Heart left ventricle (tissue), 16 donors: ENCODE data around the gene HGF. TPM values are rescaled to one million over a fixed set of nuclear protein-coding genes. Genes with fewer than 3 reads are reported as not detected.

ENCODE experiments used
- ATAC-seq, 4 donors: fragments of 200-7000 bp; cut with Tn5 transposase; one replicate each; pipeline ENCODE4 v1.9.1; 2020 to 2022; ENCODE audit warnings: moderate library complexity in 4 of 4, mild to moderate bottlenecking in 3 of 4, moderate number of reproducible peaks in 1 of 4
- DNase-seq, 5 donors: peaks; one replicate each; pipeline ENCODE4 v3.0.0-alpha.2; 2020
- H3K27ac ChIP-seq, 12 donors: fragments of 200-600 bp; sonication (generic) in 4 of 12; one replicate each; pipeline versions ENCODE4 v1.5.0 to v1.8.0; 2016 to 2022; ENCODE audit warnings: mild to moderate bottlenecking in 2 of 12
- H3K27me3 ChIP-seq, 9 donors: fragments of 200-600 bp; sonication (generic) in 2 of 9; one replicate each; pipeline versions ENCODE4 v1.5.1 to v1.8.0; 2016 to 2022; ENCODE audit warnings: mild to moderate bottlenecking in 3 of 9
- H3K36me3 ChIP-seq, 9 donors: fragments of 200-600 bp; sonication (generic) in 2 of 9; one replicate each; pipeline versions ENCODE4 v1.5.0 to v1.8.0; 2018 to 2022; ENCODE audit warnings: mild to moderate bottlenecking in 2 of 9
- H3K4me1 ChIP-seq, 12 donors: fragments of 200-600 bp; sonication (generic) in 4 of 12; one replicate each; pipeline versions ENCODE4 v1.5.0 to v1.8.0; 2016 to 2022; ENCODE audit warnings: mild to moderate bottlenecking in 3 of 12
- H3K4me3 ChIP-seq, 12 donors: fragments of 200-600 bp; sonication (generic) in 4 of 12; one replicate each; pipeline versions ENCODE4 v1.5.0 to v1.8.0; 2017 to 2022; ENCODE audit warnings: mild to moderate bottlenecking in 9 of 12, moderate library complexity in 4 of 12
- H3K9me3 ChIP-seq, 12 donors: fragments of 200-600 bp; sonication (generic) in 4 of 12; one replicate each; pipeline versions ENCODE4 v1.5.0 to v1.8.0; 2016 to 2022; ENCODE audit warnings: mild to moderate bottlenecking in 1 of 12
- CTCF ChIP-seq, 12 donors: fragments of 200-600 bp; sonication (generic) in 4 of 12; IDR thresholded peaks; one replicate each; pipeline versions ENCODE4 v1.5.0 to v1.8.0; 2018 to 2022; ENCODE audit warnings: antibody characterized with exemption in 12 of 12, mild to moderate bottlenecking in 5 of 12
- POLR2A ChIP-seq, 2 donors: fragments of 450-650 bp; IDR thresholded peaks; one replicate each; pipeline ENCODE4 v1.6.1; 2017; ENCODE audit warnings: antibody characterized with exemption in 2 of 2, mild to moderate bottlenecking in 2 of 2, moderate library complexity in 2 of 2
- WGBS, 4 donors: extraction: QIAGEN DNeasy Blood & Tissue Kit in 2 of 4; methylation state at CpG; one replicate each; pipeline versions ENCODE4 v1.1.5 to v1.1.7; 2013 to 2018; 5-methylcytosine and 5-hydroxymethylcytosine counted together
- intact Hi-C, 10 donors: fragments of 100-400 bp; cut with DNase I; formaldehyde crosslinking; loops; one replicate each; pipeline versions ENCODE4 v1.11.1 to v1.14.2; 2022
- polyA plus RNA-seq, 2 donors: library from polyadenylated mRNA; stranded (reverse); fragments of 200-250 nt; gene quantifications; one replicate each; pipeline ENCODE4 v1.2.3, GENCODE V29; 2013
- total RNA-seq, 9 donors: library from RNA; depleted of rRNA in 2 of 9; stranded (reverse); fragments of >200 nt in 2 of 9; fragmentation: NEBNext Ultra II Directional in 3 of 9; extraction: Animal tissue kit (Norgen Biotek cat#: 25700) in 3 of 9; gene quantifications; one replicate each; pipeline versions ENCODE4 v1.1.0 to v1.2.4, GENCODE V29; 2016 to 2023
- donor health status: ischemic (EF 13 %, LVEDD 7.1; RV severe dilation, severe dysfunction).
- donor health status: healthy with polysubstance abuse.
- donor health status: DM: no; HTN: yes; CAD: no.
- donor health status: DM: no; HTN: no; CAD: no.
- donor health status: ischemic (EF 25% LVEDD 6.9; RV normal size, moderate dysfunction).
- donor health status: ischemic (EF 25% LVEDD 5.7; RV mildly dilated, moderate dysfunction).
- donor health status: healthy.
- donor health status: DM: yes; HTN: yes; CAD: no.
- donor health status: ischemic (EF 35%, LVEDD 5.7; RV mildly dilated, moderate dysfunction).
- donor health status: nonischemic (EF 11% LVEDD 7.7; RV severe dilation, severe dysfunction).
- donor health status: DM: yes; HTN: yes; CAD: no.
- donor health status: PGD.
- donor health status: ischemic (EF 29% LVEDD 5.4; RV normal size, mild dysfunction).
- donor health status: nonischemic (EF 23%, LVEDD 6.1; RV moderate dilation, normal function).

Gene HGF
- total and polyA plus RNA-seq, 11 donors, result 0.42 to 16.1 (median 3.3) TPM

DNA sequence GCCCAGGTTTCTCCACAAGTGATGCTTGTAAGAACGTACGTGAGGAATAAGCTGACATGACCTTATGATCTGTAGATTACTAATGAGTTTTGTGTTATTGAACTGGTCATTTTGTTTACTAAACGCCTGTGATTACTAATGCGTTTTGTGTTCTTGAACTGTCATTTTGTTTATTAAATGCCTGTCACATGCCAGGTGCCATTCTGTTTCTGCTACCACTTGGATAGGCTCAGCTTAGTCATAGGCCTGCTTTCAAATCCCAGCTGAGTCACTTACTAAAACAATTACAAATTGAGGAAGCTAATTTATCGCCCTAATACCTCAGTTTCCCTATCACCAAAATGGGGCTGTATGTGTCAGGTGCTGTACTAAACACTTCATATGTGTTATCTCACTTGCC lies 4.7 kb upstream of the HGF start:
- Histone ChIP-seq H3K9me3 (no peaks in the 10 kb centered on the region), H3K27me3 (no peaks in the 10 kb centered on the region), H3K4me3 (no peak overlapping the region), H3K36me3 (no peaks in the 10 kb centered on the region), H3K27ac (no peak overlapping the region), H3K4me1 (peaks cover 0 to 17% (median 0%) of the 10 kb centered on the region in 12 donors)
- DNase-seq (no peak), ATAC-seq (no peak)
- intact Hi-C loops, result loop anchor here in 2 of 10 donors (5.0 to 10.0 kb wide), 2 partner anchors 272 to 280 kb away; no protein-coding TSS in a partner anchor
- TF ChIP-seq POLR2A (IDR thresholded peaks at IDR 0.05) (no peak), CTCF (IDR thresholded peaks at IDR 0.05) (no peak)
- WGBS, 4 donors, result 87 to 92% (median 89%) methylated on average over 5 of the region's 5 CpGs

DNA sequence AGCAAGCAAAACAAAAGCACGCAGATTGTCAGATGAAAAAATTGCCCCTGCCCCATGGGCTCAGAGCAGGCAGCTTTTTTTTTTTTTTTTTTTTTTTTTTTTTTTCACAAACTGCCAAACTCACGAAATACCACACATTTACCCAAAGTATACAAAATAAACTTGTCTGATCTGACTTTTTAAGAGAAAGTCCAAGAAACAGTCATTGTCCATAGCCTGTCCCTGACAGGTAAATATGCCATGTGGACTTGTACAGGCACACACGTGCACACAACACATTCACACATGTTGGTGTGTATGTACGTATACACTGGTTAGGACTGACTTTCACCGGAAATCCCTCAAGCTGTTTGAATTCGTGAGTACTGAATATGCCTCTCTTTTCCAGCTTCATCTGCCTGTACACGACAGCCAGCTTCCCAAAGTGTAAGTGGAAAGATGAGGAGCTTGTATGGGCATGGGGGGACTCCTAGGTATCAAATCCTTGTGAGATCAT lies 929 bp upstream of the HGF start:
- Histone ChIP-seq H3K4me3 (peak overlapping the region in 4 of 12 donors; percentile 37 to 67 (median 52)), H3K9me3 (no peaks in the 10 kb centered on the region), H3K27me3 (no peaks in the 10 kb centered on the region), H3K27ac (peak overlapping the region in 9 of 12 donors; percentile 32 to 79 (median 49)), H3K36me3 (no peaks in the 10 kb centered on the region), H3K4me1 (peaks cover 0 to 25% (median 0%) of the 10 kb centered on the region in 12 donors)
- no peak for DNase-seq
- TF ChIP-seq CTCF (IDR thresholded peaks at IDR 0.05) (no peak), POLR2A (IDR thresholded peaks at IDR 0.05) (no peak)
- WGBS, 4 donors, result 63 to 74% (median 66%) methylated on average over 7 of the region's 7 CpGs
- intact Hi-C loops, result loop anchor here in 2 of 10 donors (5.0 to 10.0 kb wide), 2 partner anchors 268 to 276 kb away; no protein-coding TSS in a partner anchor
- no peak for ATAC-seq

DNA sequence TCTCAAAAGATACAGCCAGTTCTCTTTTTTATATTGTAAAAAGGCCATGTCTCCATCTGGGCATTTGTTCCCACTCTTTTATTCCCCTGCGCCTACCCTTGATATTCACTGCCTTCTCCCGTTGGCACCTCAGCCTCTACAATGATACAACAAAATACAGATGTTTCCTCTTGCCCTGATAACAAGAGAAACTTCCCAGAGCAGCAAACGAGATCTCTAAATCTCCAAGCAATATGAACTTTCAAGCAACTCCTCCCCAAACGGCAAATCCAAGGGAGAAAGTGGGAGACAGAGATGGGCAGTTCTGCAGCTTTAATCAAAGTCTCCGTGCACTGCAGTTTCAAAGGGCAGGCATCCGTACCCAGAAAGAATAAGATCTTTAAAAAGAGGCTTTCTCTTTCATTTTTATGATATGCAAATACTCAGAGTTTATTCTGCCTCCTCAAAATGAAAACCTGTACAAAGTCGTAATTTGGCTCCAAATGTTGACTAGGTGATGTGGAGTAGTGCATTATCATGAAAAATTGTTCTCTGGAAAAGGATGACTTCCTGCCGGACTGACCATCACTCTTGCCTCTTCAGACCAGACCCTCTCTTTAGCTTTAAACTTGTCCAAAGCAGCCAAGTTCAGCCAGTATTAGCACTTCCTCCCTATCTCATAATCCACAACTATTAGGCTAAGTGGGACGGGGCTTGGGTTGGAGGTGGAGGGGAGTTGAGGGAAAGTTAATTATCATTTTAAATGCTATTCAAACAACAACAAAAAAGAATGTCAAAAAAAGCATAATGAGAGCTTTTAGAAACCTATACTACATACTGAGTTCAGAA lies 682 bp downstream of the HGF start:
- Histone ChIP-seq H3K4me1 (peaks cover 0 to 30% (median 0%) of the 10 kb centered on the region in 12 donors), H3K36me3 (no peaks in the 10 kb centered on the region), H3K27ac (peak overlapping the region in 11 of 12 donors; percentile 32 to 79 (median 49)), H3K9me3 (no peaks in the 10 kb centered on the region), H3K27me3 (no peaks in the 10 kb centered on the region), H3K4me3 (peak overlapping the region; percentile 12 to 67 (median 48))
- WGBS, 4 donors, result 34 to 39% (median 38%) methylated on average over 9 of the region's 9 CpGs
- ATAC-seq (peak in 2 of 4 donors; percentile 47 to 52), DNase-seq (no peak)
- no peak for TF ChIP-seq POLR2A (IDR thresholded peaks at IDR 0.05)
- TF ChIP-seq CTCF (IDR thresholded peaks at IDR 0.05), result no peak
- intact Hi-C loops, result loop anchor here in 1 of 10 donors (10.0 kb wide), 1 partner anchor 274 kb away; no protein-coding TSS in a partner anchor

- WGBS, 4 donors, result 60 to 67% (median 65%) methylated on average over 5 of the region's 5 CpGs
- intact Hi-C loops, result loop anchor here in 1 of 10 donors (10.0 kb wide), 1 partner anchor 273 kb away; no protein-coding TSS in a partner anchor
- no peak for TF ChIP-seq CTCF (IDR thresholded peaks at IDR 0.05)
- TF ChIP-seq POLR2A (IDR thresholded peaks at IDR 0.05), result no peak
- DNase-seq (peak in 1 of 5 donors; percentile 29), ATAC-seq (peak in 1 of 4 donors; percentile 26)
- Histone ChIP-seq H3K27me3 (no peaks in the 10 kb centered on the region), H3K4me1 (peaks cover 0 to 36% (median 0%) of the 10 kb centered on the region in 12 donors), H3K9me3 (no peaks in the 10 kb centered on the region), H3K36me3 (no peaks in the 10 kb centered on the region), H3K27ac (peak overlapping the region in 5 of 12 donors; percentile 11 to 69 (median 44)), H3K4me3 (peak overlapping the region in 10 of 12 donors; percentile 17 to 67 (median 49))
Observed at GRCh38 chr7:81767926-81768325, 1.9 kb downstream of the HGF start.
